OCI-LY1 (cell line): Measurements from ENCODE around the gene NBEA.

ENCODE experiments used
- H2AFZ ChIP-seq: fragments of 200-600 bp; sonication (generic), shearing (Covaris generic); 2 replicates; pipeline ENCODE4 v1.6.0; 2014; ENCODE audit warnings: antibody characterized with exemption, mild to moderate bottlenecking, low read length
- H3F3A ChIP-seq: fragments of 200-600 bp; sonication (generic), shearing (Covaris generic); 2 replicates; pipeline ENCODE4 v1.6.0; 2014; ENCODE audit warnings: mild to moderate bottlenecking, antibody characterized with exemption, low read length, moderate library complexity; ENCODE audit not compliant: insufficient read depth
- H3K27ac ChIP-seq: fragments of 200-600 bp; sonication (generic); 2 replicates; pipeline ENCODE4 v1.5.1; 2014; ENCODE audit warnings: low read length, mixed run types, mild to moderate bottlenecking, low read depth; ENCODE audit not compliant: poor library complexity, severe bottlenecking
- H3K27me3 ChIP-seq: fragments of 200-600 bp; sonication (generic); 2 replicates; pipeline ENCODE4 v1.6.0; 2014; ENCODE audit warnings: antibody characterized with exemption, mild to moderate bottlenecking, low read length, moderate library complexity; ENCODE audit not compliant: insufficient read depth
- H3K36me3 ChIP-seq: fragments of 200-600 bp; sonication (generic); 2 replicates; pipeline ENCODE4 v1.6.1; 2014; ENCODE audit warnings: mild to moderate bottlenecking, antibody characterized with exemption, low read length, moderate library complexity, mixed read lengths; ENCODE audit not compliant: insufficient read depth
- H3K4me1 ChIP-seq: fragments of 200-600 bp; sonication (generic); 2 replicates; pipeline ENCODE4 v1.5.1; 2014; ENCODE audit warnings: mild to moderate bottlenecking, low read length, moderate library complexity; ENCODE audit not compliant: insufficient read depth, severe bottlenecking
- H3K4me2 ChIP-seq: fragments of 200-600 bp; sonication (generic), shearing (Covaris generic); 2 replicates; pipeline ENCODE4 v1.6.1; 2014; ENCODE audit warnings: low read length
- H3K4me3 ChIP-seq: fragments of 200-600 bp; sonication (generic); 2 replicates; pipeline ENCODE4 v1.5.1; 2014; ENCODE audit warnings: low read length, low read depth, mild to moderate bottlenecking, mixed read lengths; ENCODE audit not compliant: poor library complexity, severe bottlenecking
- H3K79me2 ChIP-seq: fragments of 200-600 bp; shearing (Covaris generic); 2 replicates; pipeline ENCODE4 v1.6.1; 2016; ENCODE audit warnings: mixed run types, low read length, mixed read lengths; ENCODE audit not compliant: insufficient read depth
- H3K9ac ChIP-seq: fragments of 200-600 bp; sonication (generic), shearing (Covaris generic); 2 replicates; pipeline ENCODE4 v1.6.1; 2014; ENCODE audit warnings: mild to moderate bottlenecking, low read length, mixed read lengths
- H3K9me2 ChIP-seq: fragments of 200-600 bp; sonication (generic), shearing (Covaris generic); 2 replicates; pipeline ENCODE4 v1.6.1; 2014; ENCODE audit warnings: low read depth, mild to moderate bottlenecking, low read length, mixed read lengths
- H3K9me3 ChIP-seq: fragments of 200-600 bp; shearing (Covaris generic); 2 replicates; pipeline ENCODE4 v1.6.1; 2014; ENCODE audit warnings: low read length, mixed read lengths
- H4K20me1 ChIP-seq: fragments of 200-600 bp; sonication (generic), shearing (Covaris generic); 2 replicates; pipeline ENCODE4 v1.6.0; 2016; ENCODE audit warnings: mild to moderate bottlenecking, low read length; ENCODE audit not compliant: insufficient read depth
- CTCF ChIP-seq: fragments of 200-600 bp; sonication (generic), shearing (Covaris generic); IDR thresholded peaks from 2 replicates; pipeline ENCODE4 v1.5.1; 2017; ENCODE audit warnings: mild to moderate bottlenecking, antibody characterized with exemption, low read length, moderate library complexity, mixed read lengths
- EZH2 ChIP-seq: fragments of 200-600 bp; sonication (generic), shearing (Covaris generic); IDR thresholded peaks from 2 replicates; pipeline ENCODE4 v1.8.0; 2017; ENCODE audit warnings: borderline replicate concordance, mixed run types, mild to moderate bottlenecking, antibody characterized with exemption, low read length, moderate library complexity, mixed read lengths

NBEA gene

GRCh38 chr13:35618565-35619083 lies 676.6 kb downstream of the NBEA start:
- H3K27ac ChIP-seq: no peak overlapping the region
- no peaks in the 10 kb centered on the region for H3K36me3 ChIP-seq
- H2AFZ ChIP-seq: no peak overlapping the region
- H3K9me3 ChIP-seq: no peaks in the 10 kb centered on the region
- H3K4me2 ChIP-seq: no peak overlapping the region
- H3F3A ChIP-seq: no peaks in the 10 kb centered on the region
- H3K9me2 ChIP-seq: no peaks in the 10 kb centered on the region
- no peaks in the 10 kb centered on the region for H3K4me1 ChIP-seq
- no peak overlapping the region for H3K4me3 ChIP-seq
- H4K20me1 ChIP-seq: no peaks in the 10 kb centered on the region
- H3K9ac ChIP-seq: no peak overlapping the region
- H3K27me3 ChIP-seq: no peaks in the 10 kb centered on the region
- H3K79me2 ChIP-seq: no peaks in the 10 kb centered on the region
- TF ChIP-seq CTCF (no peak), EZH2 (no peak)

- Histone ChIP-seq H3K9ac (no peak overlapping the region), H3K9me2 (no peaks in the 10 kb centered on the region), H3F3A (no peaks in the 10 kb centered on the region), H3K4me3 (no peak overlapping the region), H3K9me3 (no peaks in the 10 kb centered on the region), H3K4me1 (no peaks in the 10 kb centered on the region), H3K36me3 (no peaks in the 10 kb centered on the region), H3K4me2 (no peak overlapping the region), H3K27ac (no peak overlapping the region), H3K27me3 (no peaks in the 10 kb centered on the region), H2AFZ (no peak overlapping the region), H3K79me2 (no peaks in the 10 kb centered on the region), H4K20me1 (no peaks in the 10 kb centered on the region)
- TF ChIP-seq EZH2 (no peak), CTCF (no peak)
Measured at GRCh38 chr13:35621989-35622388, 679.9 kb downstream of the NBEA start.

- Histone ChIP-seq H3K4me1 (no peaks in the 10 kb centered on the region), H3K9me3 (no peaks in the 10 kb centered on the region), H3K4me3 (no peak overlapping the region), H3F3A (no peaks in the 10 kb centered on the region), H4K20me1 (no peaks in the 10 kb centered on the region), H3K36me3 (no peaks in the 10 kb centered on the region), H3K27ac (no peak overlapping the region), H3K79me2 (no peaks in the 10 kb centered on the region), H3K9ac (no peak overlapping the region), H3K4me2 (no peak overlapping the region), H3K9me2 (no peaks in the 10 kb centered on the region), H2AFZ (no peak overlapping the region), H3K27me3 (no peaks in the 10 kb centered on the region)
- TF ChIP-seq CTCF (no peak), EZH2 (no peak)
Measured at GRCh38 chr13:35629026-35629425, 687.0 kb downstream of the NBEA start.
